Coronary artery (tissue), 2 donors: Measurements from ENCODE around the gene MMP7.
"Not testable (repeated sequence)": the region's sequence is repeated elsewhere in the genome, so short reads cannot be mapped to it uniquely, and the experiment has no call there.

Experiments used
- DNase-seq: peaks from one replicate; pipeline ENCODE4 v3.0.0-alpha.2; 2017; ENCODE audit warnings: low spot score
- H3K27ac ChIP-seq, 2 donors: fragments of 200-600 bp; sonication (generic); one replicate each; pipeline ENCODE4 v1.5.1; 2016 to 2019
- H3K4me3 ChIP-seq: fragments of 200-600 bp; sonication (generic); 2 replicates; pipeline ENCODE4 v1.5.1; 2016; ENCODE audit warnings: mild to moderate bottlenecking, moderate library complexity
- CTCF ChIP-seq: fragments of 200-600 bp; sonication (generic); IDR thresholded peaks from one replicate; pipeline ENCODE4 v1.5.1; 2019; ENCODE audit warnings: antibody characterized with exemption

The MMP7 gene

GRCh38 chr11:102518296-102519094, 12.1 kb downstream of the MMP7 start:
- H3K27ac ChIP-seq: no peak overlapping the region
- TF ChIP-seq CTCF: no peak
- DNase-seq: no peak

GRCh38 chr11:102517670-102518069, 12.9 kb downstream of the MMP7 start:
- no peak for TF ChIP-seq CTCF
- no peak overlapping the region for H3K27ac ChIP-seq
- H3K4me3 ChIP-seq: no peak overlapping the region
- DNase-seq: no peak

More at GRCh38 chr11:102518296-102519094, 12.1 kb downstream of the MMP7 start:
- no peak overlapping the region for H3K4me3 ChIP-seq

- no peak for DNase-seq
- Histone ChIP-seq H3K27ac (no peak overlapping the region), H3K4me3 (no peak overlapping the region)
- TF ChIP-seq CTCF: no peak
Measured at GRCh38 chr11:102516179-102516578, 14.4 kb downstream of the MMP7 start.

GRCh38 chr11:102513869-102514268, 16.7 kb downstream of the MMP7 start:
- no peak overlapping the region for H3K4me3 ChIP-seq
- no peak for DNase-seq
- H3K27ac ChIP-seq: no peak overlapping the region
- TF ChIP-seq CTCF: no peak

GRCh38 chr11:102510439-102511135, 20.0 kb downstream of the MMP7 start:
- TF ChIP-seq CTCF: no peak
- Histone ChIP-seq H3K4me3 (no peak overlapping the region), H3K27ac (no peak overlapping the region)
- no peak for DNase-seq

GRCh38 chr11:102502831-102503230, 27.7 kb downstream of the MMP7 start:
- H3K27ac ChIP-seq, DNase-seq, H3K4me3 ChIP-seq: not testable (repeated sequence)

- Histone ChIP-seq H3K27ac (no peak overlapping the region), H3K4me3 (no peak overlapping the region)
- DNase-seq: no peak
- no peak for TF ChIP-seq CTCF
Measured at GRCh38 chr11:102500829-102501228, 29.7 kb downstream of the MMP7 start.
